NT2/D1 (cell line): ENCODE data around the gene SLC4A1.

Source experiments
- DNase-seq: peaks from one replicate; pipeline ENCODE4 v3.0.0-alpha.2; 2011; ENCODE audit warnings: low read depth, low spot score
- H3K27me3 ChIP-seq: 2 replicates; pipeline ENCODE4 v1.6.0; 2011; ENCODE audit warnings: mild to moderate bottlenecking; ENCODE audit not compliant: insufficient read length, insufficient read depth
- H3K36me3 ChIP-seq: 2 replicates; pipeline ENCODE4 v1.6.1; 2011; ENCODE audit warnings: mild to moderate bottlenecking, low read length, mixed read lengths; ENCODE audit not compliant: insufficient read depth, insufficient read length
- H3K4me1 ChIP-seq: 2 replicates; pipeline ENCODE4 v1.5.1; 2011; ENCODE audit not compliant: insufficient read depth, insufficient read length
- H3K4me3 ChIP-seq: 2 replicates; pipeline ENCODE4 v1.5.1; 2011; ENCODE audit warnings: low read depth; ENCODE audit not compliant: insufficient read length
- H3K9ac ChIP-seq: 2 replicates; pipeline ENCODE4 v1.6.0; 2011; ENCODE audit warnings: low read depth; ENCODE audit not compliant: insufficient read length
- H3K9me3 ChIP-seq: 2 replicates; pipeline ENCODE4 v1.5.1; 2011; ENCODE audit warnings: mild to moderate bottlenecking, low read length; ENCODE audit not compliant: insufficient read depth
- SUZ12 ChIP-seq: IDR thresholded peaks from 2 replicates; pipeline ENCODE4 v1.6.1; 2011; ENCODE audit not compliant: insufficient read length, insufficient read depth; ENCODE audit errors: extremely low read depth
- YY1 ChIP-seq: IDR thresholded peaks from 2 replicates; pipeline ENCODE4 v1.6.1; 2011; ENCODE audit not compliant: insufficient read length, insufficient read depth
- ZNF274 ChIP-seq: IDR thresholded peaks from 2 replicates; pipeline ENCODE4 v1.6.1; 2011; ENCODE audit warnings: mild to moderate bottlenecking, low read depth, low read length

The SLC4A1 gene

GRCh38 chr17:44199553-44200477, 68.1 kb downstream of the SLC4A1 start, which contains the start of gene ATXN7L3:
Gene ATXN7L3 (minus strand): TSS chr17:44199884. CDS start chr17:44198070, 1,814 bp downstream.
- peaks cover 16% of the 10 kb centered on the region for H3K4me1 ChIP-seq
- H3K36me3 ChIP-seq = peaks cover 32% of the 10 kb centered on the region
- peak within 1 kb of the TSS; percentile 93 for H3K4me3 ChIP-seq
- TF ChIP-seq SUZ12 (no peak), YY1 (no peak), ZNF274 (no peak)
- H3K9me3 ChIP-seq = no peaks in the 10 kb centered on the region
- no peaks in the 10 kb centered on the region for H3K27me3 ChIP-seq
- peak; percentile 95 for DNase-seq
- peak within 1 kb of the TSS; percentile 95 for H3K9ac ChIP-seq

- DNase-seq = no peak
- Histone ChIP-seq H3K27me3 (no peaks in the 10 kb centered on the region), H3K4me3 (peak overlapping the region; percentile 93), H3K36me3 (peaks cover 41% of the 10 kb centered on the region), H3K9me3 (no peaks in the 10 kb centered on the region), H3K4me1 (peaks cover 18% of the 10 kb centered on the region), H3K9ac (peak overlapping the region; percentile 95)
- TF ChIP-seq YY1 (no peak), SUZ12 (no peak), ZNF274 (no peak)
Measured at GRCh38 chr17:44198721-44199552, 69.0 kb downstream of the SLC4A1 start.
